Activated CD4-positive, alpha-beta memory T cell treated with anti-CD3 and anti-CD28 coated beads, Interleukin-2, amount 10 ng/mL, durations not matched to agents 7 days and 5 days (primary cell): Measurements from ENCODE around the gene ROBO2. TPM values are rescaled to one million over a fixed set of nuclear protein-coding genes. Genes with fewer than 3 reads are reported as not detected.
"Not testable (repeated sequence)": the region's sequence is repeated elsewhere in the genome, so short reads cannot be mapped to it uniquely, and the experiment has no call there.

Source experiments
- CTCF ChIA-PET: fragments of 350-600 bp; sonication (Branson Sonifier 250); formaldehyde crosslinking; loops from one replicate; lab custom pipeline; 2021; ENCODE audit warnings: antibody characterized with exemption, inconsistent platforms; lab: Charles Lee
- POLR2A ChIA-PET: fragments of 350-600 bp; sonication (Branson Sonifier 250); formaldehyde crosslinking; loops from one replicate; lab custom pipeline; 2021; ENCODE audit warnings: antibody characterized with exemption; lab: Charles Lee
- DNase-seq: peaks from one replicate; pipeline ENCODE4 v3.0.0-alpha.2; 2020
- H3K27ac Mint-ChIP-seq: one replicate; pipeline ENCODE4 v1.8.0; 2021; ENCODE audit warnings: mild to moderate bottlenecking, mixed read lengths
- H3K27me3 Mint-ChIP-seq: one replicate; pipeline ENCODE4 v1.8.0; 2021; ENCODE audit warnings: mixed read lengths
- H3K36me3 Mint-ChIP-seq: one replicate; pipeline ENCODE4 v1.8.0; 2021; ENCODE audit warnings: low read depth, mixed read lengths
- H3K4me1 Mint-ChIP-seq: one replicate; pipeline ENCODE4 v1.8.0; 2021; ENCODE audit warnings: mixed read lengths
- H3K4me3 Mint-ChIP-seq: one replicate; pipeline ENCODE4 v1.8.0; 2021; ENCODE audit warnings: mild to moderate bottlenecking, mixed read lengths
- H3K9me3 Mint-ChIP-seq: one replicate; pipeline ENCODE4 v1.8.0; 2021; ENCODE audit warnings: mixed read lengths
- total RNA-seq, 2 experiments: library from RNA; stranded (reverse); gene quantifications; one replicate each; pipeline ENCODE4 v1.2.3, GENCODE V29; 2021

ROBO2 gene
- total RNA-seq, 2 experiments from 2014 or later: not detected

- peaks cover 12% of the 10 kb centered on the region for H3K9me3 Mint-ChIP-seq
- H3K27me3 Mint-ChIP-seq: no peaks in the 10 kb centered on the region
- H3K4me3 Mint-ChIP-seq: no peak overlapping the region
- H3K4me1 Mint-ChIP-seq: no peaks in the 10 kb centered on the region
- no peak for DNase-seq
- no peaks in the 10 kb centered on the region for H3K36me3 Mint-ChIP-seq
- POLR2A ChIA-PET: no interaction called here
- H3K27ac Mint-ChIP-seq: no peak overlapping the region
- CTCF ChIA-PET: no interaction called here
These were observed 332.9 kb downstream of the ROBO2 start for GRCh38 chr3:77372634-77373346.

- peaks cover 12% of the 10 kb centered on the region for H3K9me3 Mint-ChIP-seq
- POLR2A ChIA-PET: no interaction called here
- no peak overlapping the region for H3K4me3 Mint-ChIP-seq
- no peaks in the 10 kb centered on the region for H3K4me1 Mint-ChIP-seq
- no peak overlapping the region for H3K27ac Mint-ChIP-seq
- CTCF ChIA-PET: no interaction called here
- H3K36me3 Mint-ChIP-seq: no peaks in the 10 kb centered on the region
- no peak for DNase-seq
- H3K27me3 Mint-ChIP-seq: no peaks in the 10 kb centered on the region
These were observed 333.7 kb downstream of the ROBO2 start for GRCh38 chr3:77373619-77374018.

- H3K4me1 Mint-ChIP-seq: no peaks in the 10 kb centered on the region
- H3K27me3 Mint-ChIP-seq: no peaks in the 10 kb centered on the region
- H3K9me3 Mint-ChIP-seq: peaks cover 5% of the 10 kb centered on the region
- H3K36me3 Mint-ChIP-seq: no peaks in the 10 kb centered on the region
- DNase-seq: no peak
- no peak overlapping the region for H3K4me3 Mint-ChIP-seq
- POLR2A ChIA-PET: no interaction called here
- CTCF ChIA-PET: no interaction called here
- H3K27ac Mint-ChIP-seq: no peak overlapping the region
These were observed 336.6 kb downstream of the ROBO2 start for GRCh38 chr3:77376511-77376910.

GRCh38 chr3:77377717-77378116, 337.8 kb downstream of the ROBO2 start:
- H3K4me3 Mint-ChIP-seq: no peak overlapping the region

GRCh38 chr3:77380136-77380535, 340.2 kb downstream of the ROBO2 start:
- no peak overlapping the region for H3K4me3 Mint-ChIP-seq
- CTCF ChIA-PET: no interaction called here
- no peak overlapping the region for H3K27ac Mint-ChIP-seq
- POLR2A ChIA-PET: no interaction called here
- no peaks in the 10 kb centered on the region for H3K36me3 Mint-ChIP-seq
- H3K4me1 Mint-ChIP-seq: no peaks in the 10 kb centered on the region
- peaks cover 10% of the 10 kb centered on the region for H3K9me3 Mint-ChIP-seq
- H3K27me3 Mint-ChIP-seq: no peaks in the 10 kb centered on the region
- DNase-seq: no peak

More at GRCh38 chr3:77377717-77378116, 337.8 kb downstream of the ROBO2 start:
- H3K9me3 Mint-ChIP-seq: peaks cover 10% of the 10 kb centered on the region
- ChIA-PET POLR2A (no interaction called here), CTCF (no interaction called here)
- no peaks in the 10 kb centered on the region for H3K36me3 Mint-ChIP-seq
- no peaks in the 10 kb centered on the region for H3K27me3 Mint-ChIP-seq
- no peak for DNase-seq
- no peak overlapping the region for H3K27ac Mint-ChIP-seq
- no peaks in the 10 kb centered on the region for H3K4me1 Mint-ChIP-seq

GRCh38 chr3:77381431-77381830, 341.5 kb downstream of the ROBO2 start:
- Mint-ChIP-seq H3K4me1 (no peaks in the 10 kb centered on the region), H3K27ac (no peak overlapping the region), H3K27me3 (no peaks in the 10 kb centered on the region), H3K9me3 (peaks cover 12% of the 10 kb centered on the region), H3K36me3 (no peaks in the 10 kb centered on the region), H3K4me3 (no peak overlapping the region)
- POLR2A ChIA-PET: no interaction called here
- no peak for DNase-seq
- CTCF ChIA-PET: no interaction called here

- no peak overlapping the region for H3K4me3 Mint-ChIP-seq
- ChIA-PET POLR2A (no interaction called here), CTCF (no interaction called here)
- no peaks in the 10 kb centered on the region for H3K27me3 Mint-ChIP-seq
- H3K9me3 Mint-ChIP-seq: peaks cover 16% of the 10 kb centered on the region
- H3K27ac Mint-ChIP-seq: no peak overlapping the region
- no peaks in the 10 kb centered on the region for H3K4me1 Mint-ChIP-seq
- no peaks in the 10 kb centered on the region for H3K36me3 Mint-ChIP-seq
- DNase-seq: no peak
These were observed 352.3 kb downstream of the ROBO2 start for GRCh38 chr3:77392181-77392580.

- H3K27ac Mint-ChIP-seq: no peak overlapping the region
- H3K9me3 Mint-ChIP-seq: peaks cover 11% of the 10 kb centered on the region
- POLR2A ChIA-PET: no interaction called here
- H3K27me3 Mint-ChIP-seq: no peaks in the 10 kb centered on the region
- CTCF ChIA-PET: no interaction called here
- H3K36me3 Mint-ChIP-seq: no peaks in the 10 kb centered on the region
- DNase-seq: no peak
- H3K4me1 Mint-ChIP-seq: no peaks in the 10 kb centered on the region
- no peak overlapping the region for H3K4me3 Mint-ChIP-seq
These were observed 354.1 kb downstream of the ROBO2 start for GRCh38 chr3:77394046-77394445.

GRCh38 chr3:77404871-77405270, 365.0 kb downstream of the ROBO2 start:
- H3K9me3 Mint-ChIP-seq: peaks cover 4% of the 10 kb centered on the region
- H3K27me3 Mint-ChIP-seq: no peaks in the 10 kb centered on the region
- no peak for DNase-seq
- ChIA-PET POLR2A (no interaction called here), CTCF (no interaction called here)
- no peak overlapping the region for H3K27ac Mint-ChIP-seq
- H3K36me3 Mint-ChIP-seq: no peaks in the 10 kb centered on the region
- no peak overlapping the region for H3K4me3 Mint-ChIP-seq
- no peaks in the 10 kb centered on the region for H3K4me1 Mint-ChIP-seq

- H3K9me3 Mint-ChIP-seq: peaks cover 4% of the 10 kb centered on the region
- CTCF ChIA-PET: no interaction called here
These were observed 367.5 kb downstream of the ROBO2 start for GRCh38 chr3:77407441-77407840.

GRCh38 chr3:77410334-77410733, 370.4 kb downstream of the ROBO2 start:
- not testable (repeated sequence) for H3K27ac Mint-ChIP-seq

More at GRCh38 chr3:77407441-77407840, 367.5 kb downstream of the ROBO2 start:
- Mint-ChIP-seq H3K27ac (no peak overlapping the region), H3K27me3 (no peaks in the 10 kb centered on the region), H3K4me1 (no peaks in the 10 kb centered on the region), H3K4me3 (no peak overlapping the region), H3K36me3 (no peaks in the 10 kb centered on the region)
- POLR2A ChIA-PET: no interaction called here
- DNase-seq: no peak

GRCh38 chr3:77411334-77411733, 371.4 kb downstream of the ROBO2 start:
- Mint-ChIP-seq H3K4me3 (no peak overlapping the region), H3K27me3 (no peaks in the 10 kb centered on the region), H3K4me1 (no peaks in the 10 kb centered on the region), H3K9me3 (peaks cover 15% of the 10 kb centered on the region), H3K36me3 (no peaks in the 10 kb centered on the region), H3K27ac (no peak overlapping the region)
- DNase-seq: no peak
- ChIA-PET CTCF (no interaction called here), POLR2A (no interaction called here)

More at GRCh38 chr3:77410334-77410733, 370.4 kb downstream of the ROBO2 start:
- H3K36me3 Mint-ChIP-seq, H3K4me1 Mint-ChIP-seq, H3K27me3 Mint-ChIP-seq, POLR2A ChIA-PET, H3K4me3 Mint-ChIP-seq, DNase-seq, CTCF ChIA-PET: not testable (repeated sequence)
- H3K9me3 Mint-ChIP-seq: peaks cover 14% of the 10 kb centered on the region

- H3K27ac Mint-ChIP-seq: no peak overlapping the region
- no peak overlapping the region for H3K4me3 Mint-ChIP-seq
- no peaks in the 10 kb centered on the region for H3K36me3 Mint-ChIP-seq
- POLR2A ChIA-PET: no interaction called here
- H3K27me3 Mint-ChIP-seq: no peaks in the 10 kb centered on the region
- H3K9me3 Mint-ChIP-seq: peaks cover 15% of the 10 kb centered on the region
- CTCF ChIA-PET: no interaction called here
- no peaks in the 10 kb centered on the region for H3K4me1 Mint-ChIP-seq
- no peak for DNase-seq
These were observed 372.1 kb downstream of the ROBO2 start for GRCh38 chr3:77412021-77412438.

GRCh38 chr3:77412584-77412983, 372.7 kb downstream of the ROBO2 start:
- DNase-seq: no peak
- no peak overlapping the region for H3K4me3 Mint-ChIP-seq
- CTCF ChIA-PET: no interaction called here
- no peaks in the 10 kb centered on the region for H3K27me3 Mint-ChIP-seq
- H3K4me1 Mint-ChIP-seq: no peaks in the 10 kb centered on the region
- H3K27ac Mint-ChIP-seq: no peak overlapping the region
- POLR2A ChIA-PET: no interaction called here
- no peaks in the 10 kb centered on the region for H3K36me3 Mint-ChIP-seq
- H3K9me3 Mint-ChIP-seq: peaks cover 15% of the 10 kb centered on the region
